ENCODE results near the gene KIAA0825. TPM values are rescaled to one million over a fixed set of nuclear protein-coding genes. Genes with fewer than 3 reads are reported as not detected.

The KIAA0825 gene
- polyA plus RNA-seq, 4 donors, result 4.1 to 5.9 (median 5.3) TPM

DNA sequence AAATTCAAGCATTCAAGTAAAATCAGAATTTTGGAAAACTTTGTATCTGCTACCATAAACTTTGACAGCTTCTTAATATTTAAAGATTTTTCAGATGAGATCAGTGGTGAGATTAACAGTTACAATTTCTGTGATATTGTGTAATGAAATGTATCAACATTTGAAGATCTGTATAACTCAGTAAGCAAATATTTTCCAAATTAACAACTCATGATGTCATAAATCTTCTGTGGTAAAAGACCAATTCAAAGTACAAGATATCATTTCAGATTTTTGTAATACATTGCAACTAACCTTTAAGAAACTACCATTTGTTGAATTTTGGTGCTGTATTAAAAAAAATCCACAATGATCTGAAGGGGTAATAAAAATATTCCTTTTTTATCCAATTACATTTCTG lies 352.2 kb downstream of the KIAA0825 start:
- no peak for DNase-seq (ENCODE audit: low read depth in 4 of 4, low spot score in 3 of 4)

GRCh38 chr5:94263068-94263467 lies 355.3 kb downstream of the KIAA0825 start:
- no peak for DNase-seq (ENCODE audit: low read depth in 4 of 4, low spot score in 3 of 4)

DNA sequence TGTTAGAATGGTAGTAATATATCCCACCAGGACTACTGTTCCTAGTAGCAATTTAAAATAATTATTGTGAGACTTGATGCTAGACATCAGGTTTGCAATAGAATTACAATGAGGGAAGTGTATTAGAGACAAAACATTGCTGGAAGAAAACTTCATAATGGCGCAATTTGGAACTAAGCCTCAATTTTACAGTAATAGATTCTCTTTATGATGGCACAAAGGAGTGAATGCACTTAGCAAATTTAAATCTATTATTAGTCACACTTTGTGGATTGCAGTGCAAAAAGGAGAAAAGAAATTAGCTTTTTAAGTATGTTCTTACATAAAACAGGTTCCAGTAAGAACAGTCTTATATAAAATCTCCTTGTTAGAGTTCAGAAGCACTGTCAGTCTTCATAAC lies 358.3 kb downstream of the KIAA0825 start:
- DNase-seq (ENCODE audit: low read depth in 4 of 4, low spot score in 3 of 4), result no peak

DNA sequence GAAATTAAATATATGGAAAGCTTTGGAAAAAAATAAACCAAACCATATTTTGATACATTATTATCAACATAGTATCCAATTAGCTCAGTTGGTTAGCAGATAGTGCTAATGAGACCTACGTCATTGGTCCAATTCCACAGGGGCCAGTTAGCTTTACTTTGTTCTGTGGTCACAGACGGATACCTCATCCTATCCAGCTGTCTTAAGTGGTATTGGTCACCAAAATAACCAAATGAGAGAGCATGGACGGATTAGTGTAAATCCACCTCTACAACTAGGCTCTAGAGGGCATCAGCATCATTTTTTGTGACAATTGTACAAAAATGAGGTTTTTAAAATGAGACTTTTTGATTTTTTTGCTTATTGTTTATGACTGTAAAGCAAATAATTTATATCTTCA lies 364.2 kb downstream of the KIAA0825 start:
- no peak for DNase-seq (ENCODE audit: low read depth in 4 of 4, low spot score in 3 of 4)

- no peak for DNase-seq (ENCODE audit: low read depth in 4 of 4, low spot score in 3 of 4)
These were observed 367.4 kb downstream of the KIAA0825 start for GRCh38 chr5:94250985-94251384.

DNA sequence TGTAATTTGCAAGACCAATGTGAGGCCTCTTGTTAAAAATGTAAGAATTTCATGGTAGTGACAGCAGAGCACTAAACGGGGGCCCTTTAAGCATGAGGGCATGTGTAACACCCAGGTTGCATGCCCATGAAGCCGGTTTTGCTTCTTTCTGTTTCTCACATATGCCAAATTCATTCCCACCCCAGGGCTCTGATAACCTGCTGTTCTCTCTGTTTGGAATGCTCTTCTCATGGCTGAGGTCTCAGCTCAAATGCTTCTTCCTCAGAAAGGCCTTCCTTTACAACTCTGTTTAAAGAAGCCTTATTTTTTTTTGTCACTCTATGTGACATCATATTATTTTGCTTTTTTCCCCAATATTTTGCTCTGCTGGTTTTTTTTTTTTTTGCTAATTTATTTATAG lies 369.0 kb downstream of the KIAA0825 start:
- no peak for DNase-seq (ENCODE audit: low read depth in 4 of 4, low spot score in 3 of 4)

- DNase-seq (ENCODE audit: low read depth in 4 of 4, low spot score in 3 of 4), result no peak
These were observed 370.1 kb downstream of the KIAA0825 start for GRCh38 chr5:94248175-94248875.

- DNase-seq (ENCODE audit: low read depth in 4 of 4, low spot score in 3 of 4), result no peak
These were observed 372.8 kb downstream of the KIAA0825 start for GRCh38 chr5:94245608-94246007.

DNA sequence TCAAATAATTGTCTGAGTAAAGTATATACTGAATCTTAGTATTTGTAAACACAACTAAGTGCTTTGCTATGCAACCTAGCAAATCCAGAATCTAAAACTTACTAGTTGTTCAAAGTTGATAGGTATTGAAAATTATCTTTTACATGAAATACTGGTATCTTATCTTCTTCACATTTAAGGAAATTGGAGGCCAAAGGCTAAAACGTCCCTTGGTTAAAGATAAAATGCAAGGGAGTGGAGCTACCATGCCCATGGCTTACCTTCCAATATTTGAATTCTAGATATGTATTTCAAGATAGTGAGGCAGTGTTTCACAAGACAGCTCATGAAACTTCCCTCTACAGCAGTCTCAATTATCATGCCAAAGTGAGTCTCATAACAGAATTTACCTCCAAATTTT lies 373.5 kb downstream of the KIAA0825 start:
- DNase-seq (ENCODE audit: low read depth in 4 of 4, low spot score in 3 of 4), result no peak

GRCh38 chr5:94243612-94244011 lies 374.8 kb downstream of the KIAA0825 start:
- DNase-seq (ENCODE audit: low read depth in 4 of 4, low spot score in 3 of 4), result no peak

- no peak for DNase-seq (ENCODE audit: low read depth in 4 of 4, low spot score in 3 of 4)
These were observed 377.3 kb downstream of the KIAA0825 start for GRCh38 chr5:94240993-94241651.

DNA sequence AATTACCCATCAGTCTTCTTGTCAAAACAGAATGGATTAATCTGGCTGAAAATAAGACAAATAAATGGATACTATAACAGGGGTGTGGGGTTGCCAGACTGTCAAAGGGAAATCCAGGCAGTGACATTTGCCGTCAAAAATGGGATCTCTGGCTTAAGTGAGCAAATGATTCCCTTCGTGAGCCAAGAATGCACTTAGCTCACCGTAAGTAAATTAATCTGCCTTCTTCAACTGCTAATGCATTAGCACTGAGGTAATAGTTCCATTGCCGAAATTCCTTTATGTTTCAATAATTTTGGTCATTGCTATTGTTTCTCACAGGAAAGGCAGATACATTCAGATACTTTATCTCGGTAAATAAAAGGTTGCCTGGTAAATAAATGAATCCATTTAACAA lies 377.8 kb downstream of the KIAA0825 start:
- DNase-seq (ENCODE audit: low read depth in 4 of 4, low spot score in 3 of 4), result no peak

- DNase-seq (ENCODE audit: low read depth in 4 of 4, low spot score in 3 of 4), result no peak
These were observed 378.3 kb downstream of the KIAA0825 start for GRCh38 chr5:94240134-94240533.

- DNase-seq (ENCODE audit: low read depth in 4 of 4, low spot score in 3 of 4), result no peak
These were observed 379.1 kb downstream of the KIAA0825 start for GRCh38 chr5:94239266-94239665.

- DNase-seq (ENCODE audit: low read depth in 4 of 4, low spot score in 3 of 4), result no peak
These were observed 383.4 kb downstream of the KIAA0825 start for GRCh38 chr5:94234987-94235386.

DNA sequence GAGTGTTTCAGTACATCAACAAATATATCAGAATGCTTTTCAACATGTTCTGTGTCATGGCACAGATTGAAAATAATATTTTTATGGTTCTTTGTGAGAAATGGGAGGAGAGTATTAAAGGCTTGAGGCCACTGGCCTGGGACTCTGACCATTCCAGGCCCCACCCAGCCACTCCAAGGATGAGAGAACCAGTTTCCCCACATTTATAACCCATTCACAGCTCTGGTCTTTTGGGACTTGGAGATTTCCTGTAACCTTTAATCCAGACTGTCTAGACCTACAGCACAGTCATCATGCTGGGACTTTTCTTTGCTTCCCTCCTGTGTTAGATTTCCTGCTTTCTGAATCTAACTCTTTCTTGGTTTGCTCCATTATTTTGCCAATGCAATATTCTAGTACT lies 389.6 kb downstream of the KIAA0825 start:
- DNase-seq (ENCODE audit: low read depth in 4 of 4, low spot score in 3 of 4), result no peak

DNA sequence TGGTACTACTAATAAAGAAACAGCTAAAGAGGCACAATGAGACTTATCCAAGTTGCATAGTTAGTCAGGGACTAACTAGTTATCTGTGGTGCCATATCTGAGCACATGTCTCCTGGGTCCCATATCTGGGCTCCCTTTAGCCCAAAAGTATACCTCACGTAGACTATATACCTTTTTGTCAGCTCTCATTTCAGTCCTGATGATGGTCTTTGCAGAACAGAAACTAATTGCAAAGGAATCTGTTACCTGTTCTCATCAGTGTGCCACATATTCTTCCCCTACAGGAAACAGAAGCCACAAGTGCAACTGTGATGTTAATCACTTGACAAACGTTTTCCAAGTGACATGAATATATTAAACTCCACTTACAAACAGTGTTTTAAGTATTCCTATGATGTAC lies 395.2 kb downstream of the KIAA0825 start:
- DNase-seq (ENCODE audit: low read depth in 4 of 4, low spot score in 3 of 4), result no peak

DNA sequence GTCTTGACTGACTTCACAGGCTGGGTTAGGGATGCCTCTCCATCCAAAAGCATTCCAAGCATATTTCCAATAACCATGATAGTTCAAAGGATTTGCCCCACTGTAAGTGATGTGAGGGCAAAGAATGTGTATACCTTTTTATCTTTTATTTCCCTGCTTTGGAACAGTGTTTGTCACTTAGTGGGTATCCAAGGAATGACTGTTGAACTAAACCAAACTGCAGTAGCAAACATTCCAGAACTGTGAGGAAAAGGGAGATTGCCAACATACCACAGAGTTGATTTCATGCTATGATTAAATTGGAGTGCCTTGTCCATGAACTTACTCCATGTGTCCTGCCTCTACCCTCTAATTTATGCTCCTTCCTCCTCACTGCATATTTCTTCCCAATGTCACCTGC lies 400.0 kb downstream of the KIAA0825 start:
- DNase-seq (ENCODE audit: low read depth in 4 of 4, low spot score in 3 of 4), result no peak

DNA sequence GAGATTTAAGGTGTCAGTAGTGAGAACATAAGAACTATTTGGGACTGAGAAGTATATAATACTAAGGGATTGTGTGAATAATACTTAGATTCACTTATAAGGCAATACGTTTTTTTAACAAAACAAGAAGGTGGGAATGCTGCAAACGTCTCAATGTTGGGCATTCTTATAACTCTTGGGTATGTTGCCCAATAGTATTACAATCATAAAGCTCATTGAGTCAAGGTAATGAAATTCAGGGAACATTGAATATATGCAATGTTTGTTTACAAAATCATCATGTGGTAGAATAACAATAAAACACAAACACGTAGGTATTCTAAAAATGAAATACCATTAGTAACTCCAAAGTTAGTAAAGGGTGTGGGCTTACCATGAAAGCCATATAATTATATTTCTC lies 400.7 kb downstream of the KIAA0825 start:
- DNase-seq (ENCODE audit: low read depth in 4 of 4, low spot score in 3 of 4), result no peak

- DNase-seq (ENCODE audit: low read depth in 4 of 4, low spot score in 3 of 4), result no peak
These were observed 401.2 kb downstream of the KIAA0825 start for GRCh38 chr5:94217216-94217615.

GRCh38 chr5:94212476-94212875 lies 405.9 kb downstream of the KIAA0825 start:
- no peak for DNase-seq (ENCODE audit: low read depth in 4 of 4, low spot score in 3 of 4)

DNA sequence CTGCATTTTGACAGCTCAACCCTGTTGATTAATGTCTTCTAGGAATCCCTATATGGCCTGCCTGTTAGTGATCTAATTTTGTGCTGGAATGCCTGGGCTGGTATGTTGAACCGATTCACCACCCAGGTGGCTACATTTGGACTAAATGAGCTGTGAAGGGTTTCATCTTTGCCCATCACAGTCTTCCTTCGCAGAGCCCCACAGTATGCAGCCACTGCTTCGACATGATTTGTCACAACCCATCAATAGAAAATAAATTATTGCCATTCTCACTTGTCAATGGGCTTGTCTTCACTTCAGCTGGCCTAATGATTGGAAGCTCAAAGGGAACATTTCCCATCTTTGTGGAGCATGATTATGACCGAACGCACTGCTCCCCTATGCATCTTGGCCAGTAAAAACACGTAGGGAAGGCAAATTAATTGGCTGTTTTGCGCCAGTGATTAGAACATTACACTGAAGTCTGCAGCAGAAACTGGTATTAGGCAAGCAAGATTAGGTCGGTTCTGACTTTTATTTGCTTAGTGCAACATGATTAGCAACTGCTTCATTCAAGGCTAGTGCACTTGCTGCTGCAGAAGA lies 408.5 kb downstream of the KIAA0825 start:
- no peak for DNase-seq (ENCODE audit: low read depth in 4 of 4, low spot score in 3 of 4)

All from left renal pelvis (tissue), 4 donors.